Mucosa of rectum (tissue), 2 donors: ENCODE data around the gene TMEM200A.

Experiments used
- H3K27ac ChIP-seq, 2 donors: one replicate each; pipeline ENCODE4 v1.7.0; 2013; ENCODE audit warnings: inconsistent platforms in 2 of 2, low read depth in 2 of 2, low read length in 2 of 2
- H3K27me3 ChIP-seq, 2 donors: one replicate each; pipeline ENCODE4 v1.7.0; 2013; ENCODE audit warnings: low read length in 2 of 2; ENCODE audit not compliant: control insufficient read depth in 2 of 2, insufficient read depth in 2 of 2
- H3K36me3 ChIP-seq, 2 donors: one replicate each; pipeline ENCODE4 v1.7.0; 2013; ENCODE audit warnings: low read length in 2 of 2; ENCODE audit not compliant: control insufficient read depth in 2 of 2, insufficient read depth in 2 of 2
- H3K4me1 ChIP-seq, 2 donors: one replicate each; pipeline ENCODE4 v1.7.0; 2013; ENCODE audit warnings: low read length in 2 of 2, mild to moderate bottlenecking in 1 of 2; ENCODE audit not compliant: control insufficient read depth in 2 of 2, insufficient read depth in 2 of 2
- H3K4me3 ChIP-seq, 2 donors: one replicate each; pipeline ENCODE4 v1.7.0; 2013; ENCODE audit warnings: low read length in 2 of 2
- H3K9ac ChIP-seq, 2 donors: one replicate each; pipeline ENCODE4 v1.7.0; 2013; ENCODE audit warnings: low read length in 2 of 2, low read depth in 1 of 2, mild to moderate bottlenecking in 1 of 2
- H3K9me3 ChIP-seq, 2 donors: one replicate each; pipeline ENCODE4 v1.7.0; 2013; ENCODE audit warnings: low read length in 2 of 2; ENCODE audit not compliant: control insufficient read depth in 2 of 2
- donor health status: healthy.
- donor health status: Normal muscosa, but diverticular disease.

Gene TMEM200A

DNA sequence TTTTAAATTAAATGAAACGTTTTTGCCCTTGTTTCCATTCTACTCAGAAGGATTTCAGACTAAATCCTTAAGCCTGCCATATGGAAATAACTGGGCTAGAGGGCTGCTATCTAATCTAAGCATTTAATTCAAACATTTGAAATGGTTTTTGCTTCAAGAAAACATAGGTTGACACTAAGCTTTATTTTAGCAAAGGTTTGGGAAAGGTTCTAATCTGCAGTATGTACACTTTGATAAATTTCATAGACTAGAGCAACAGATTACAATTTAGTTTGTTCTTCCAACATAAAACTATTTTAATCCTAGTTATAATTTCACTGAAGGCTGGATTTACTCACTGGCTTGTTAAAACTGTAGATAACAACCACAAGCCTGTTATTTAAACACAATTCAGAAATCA lies 72.1 kb downstream of the TMEM200A start:
- Histone ChIP-seq H3K9me3 (no peaks in the 10 kb centered on the region), H3K36me3 (peaks cover 0 to 9% of the 10 kb centered on the region in 2 donors), H3K27me3 (no peaks in the 10 kb centered on the region), H3K27ac (no peak overlapping the region), H3K9ac (no peak overlapping the region), H3K4me1 (no peaks in the 10 kb centered on the region), H3K4me3 (no peak overlapping the region)

- Histone ChIP-seq H3K36me3 (no peaks in the 10 kb centered on the region), H3K27me3 (no peaks in the 10 kb centered on the region), H3K4me1 (no peaks in the 10 kb centered on the region), H3K4me3 (no peak overlapping the region), H3K27ac (no peak overlapping the region), H3K9ac (no peak overlapping the region), H3K9me3 (no peaks in the 10 kb centered on the region)
These were observed 81.6 kb downstream of the TMEM200A start for GRCh38 chr6:130447374-130447773.

GRCh38 chr6:130452336-130452735 lies 86.5 kb downstream of the TMEM200A start:
- Histone ChIP-seq H3K9ac (no peak overlapping the region), H3K27ac (no peak overlapping the region), H3K36me3 (no peaks in the 10 kb centered on the region), H3K4me1 (no peaks in the 10 kb centered on the region), H3K27me3 (no peaks in the 10 kb centered on the region), H3K4me3 (no peak overlapping the region), H3K9me3 (no peaks in the 10 kb centered on the region)

GRCh38 chr6:130453230-130453629 lies 87.4 kb downstream of the TMEM200A start:
- Histone ChIP-seq H3K36me3 (no peaks in the 10 kb centered on the region), H3K4me1 (no peaks in the 10 kb centered on the region), H3K9me3 (no peaks in the 10 kb centered on the region), H3K9ac (no peak overlapping the region), H3K27ac (no peak overlapping the region), H3K27me3 (no peaks in the 10 kb centered on the region), H3K4me3 (no peak overlapping the region)

DNA sequence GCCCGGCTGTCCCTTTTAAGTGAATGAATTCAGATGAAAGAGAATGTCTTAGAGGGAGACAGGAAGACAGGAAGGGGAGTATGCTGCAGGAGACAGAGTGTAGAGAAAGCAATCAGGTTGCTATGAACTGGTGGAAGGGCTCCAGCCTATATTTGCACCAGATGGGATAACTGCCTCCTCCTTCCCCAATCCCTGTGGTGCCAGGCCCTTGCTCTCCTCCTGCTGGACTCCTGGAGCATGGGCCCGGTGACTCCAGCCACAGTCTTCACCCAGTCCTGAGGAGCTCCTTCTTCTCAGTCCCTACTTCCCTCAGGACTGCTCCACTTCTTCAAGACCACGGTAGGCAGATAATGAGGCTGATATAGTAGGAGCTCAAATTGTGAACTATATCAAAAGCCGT lies 91.8 kb downstream of the TMEM200A start:
- Histone ChIP-seq H3K27ac (no peak overlapping the region), H3K4me1 (no peaks in the 10 kb centered on the region), H3K27me3 (no peaks in the 10 kb centered on the region), H3K4me3 (no peak overlapping the region), H3K9me3 (no peaks in the 10 kb centered on the region), H3K36me3 (no peaks in the 10 kb centered on the region), H3K9ac (no peak overlapping the region)

- H3K9ac ChIP-seq: no peak overlapping the region
- no peaks in the 10 kb centered on the region for H3K36me3 ChIP-seq
- no peaks in the 10 kb centered on the region for H3K9me3 ChIP-seq
- H3K27ac ChIP-seq: no peak overlapping the region
- H3K4me1 ChIP-seq: no peaks in the 10 kb centered on the region
- no peak overlapping the region for H3K4me3 ChIP-seq
- H3K27me3 ChIP-seq: no peaks in the 10 kb centered on the region
These were observed 93.5 kb downstream of the TMEM200A start for GRCh38 chr6:130459316-130459715.

GRCh38 chr6:130460934-130461333 lies 95.1 kb downstream of the TMEM200A start:
- no peak overlapping the region for H3K4me3 ChIP-seq
- H3K4me1 ChIP-seq: no peaks in the 10 kb centered on the region
- H3K27me3 ChIP-seq: no peaks in the 10 kb centered on the region
- no peak overlapping the region for H3K9ac ChIP-seq
- no peaks in the 10 kb centered on the region for H3K36me3 ChIP-seq
- H3K27ac ChIP-seq: no peak overlapping the region
- H3K9me3 ChIP-seq: no peaks in the 10 kb centered on the region

GRCh38 chr6:130466052-130466747 lies 100.4 kb downstream of the TMEM200A start:
- Histone ChIP-seq H3K9ac (no peak overlapping the region), H3K4me3 (no peak overlapping the region), H3K36me3 (no peaks in the 10 kb centered on the region), H3K4me1 (no peaks in the 10 kb centered on the region), H3K27ac (no peak overlapping the region), H3K9me3 (no peaks in the 10 kb centered on the region), H3K27me3 (no peaks in the 10 kb centered on the region)

- H3K4me1 ChIP-seq: no peaks in the 10 kb centered on the region
- H3K27ac ChIP-seq: no peak overlapping the region
- H3K27me3 ChIP-seq: no peaks in the 10 kb centered on the region
- no peak overlapping the region for H3K9ac ChIP-seq
- no peaks in the 10 kb centered on the region for H3K36me3 ChIP-seq
- no peaks in the 10 kb centered on the region for H3K9me3 ChIP-seq
- H3K4me3 ChIP-seq: no peak overlapping the region
These were observed 100.9 kb downstream of the TMEM200A start for GRCh38 chr6:130466748-130467061.

GRCh38 chr6:130467146-130468050 lies 101.6 kb downstream of the TMEM200A start:
- Histone ChIP-seq H3K27me3 (no peaks in the 10 kb centered on the region), H3K9ac (no peak overlapping the region), H3K9me3 (no peaks in the 10 kb centered on the region), H3K36me3 (no peaks in the 10 kb centered on the region), H3K27ac (no peak overlapping the region), H3K4me1 (no peaks in the 10 kb centered on the region), H3K4me3 (no peak overlapping the region)
